Caki2 (cell line): ENCODE measurements around the gene ST3GAL2. TPM values are rescaled to one million over a fixed set of nuclear protein-coding genes. Genes with fewer than 3 reads are reported as not detected.
"Not testable (repeated sequence)": the region's sequence is repeated elsewhere in the genome, so short reads cannot be mapped to it uniquely, and the experiment has no call there.

Source experiments
- DNase-seq: peaks from one replicate; pipeline ENCODE4 v3.0.0-alpha.2; 2015; ENCODE audit warnings: low read depth
- in situ Hi-C: cut with HindIII; loops from 2 replicates; pipeline ENCODE4 v1.10.0; 2016; ENCODE audit warnings: low sequenced_read_pairs, low pct_unique_long_range_greater_than_20kb, mixed read lengths
- total RNA-seq: library from RNA; depleted of rRNA; stranded (reverse); fragments of >200 nt; shearing (Covaris generic); gene quantifications from 2 replicates; pipeline ENCODE4 v1.2.3, GENCODE V29; 2014; ENCODE audit warnings: low replicate concordance

Gene ST3GAL2
- total RNA-seq, 1 experiment from 2014 or later = 38.0 TPM

DNA sequence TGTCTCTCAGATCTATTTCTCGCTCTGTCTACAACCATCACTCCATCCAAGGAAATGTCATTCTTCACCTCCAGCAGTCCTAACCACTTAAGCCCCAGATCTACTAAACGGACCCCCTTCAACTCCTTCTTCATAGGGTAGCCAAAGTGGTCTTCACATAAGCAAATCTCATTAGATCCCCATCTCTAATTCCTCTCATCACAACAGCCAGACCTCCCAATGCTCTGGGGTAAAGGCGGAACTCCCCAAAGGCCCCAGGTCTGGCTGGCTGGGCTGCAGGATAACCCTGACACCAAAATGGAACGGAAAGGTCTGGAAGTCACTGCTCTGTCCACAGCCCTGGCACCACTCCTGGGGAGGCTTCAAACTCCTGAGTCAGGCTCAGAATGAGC lies 11.1 kb downstream of the ST3GAL2 start:
- DNase-seq = no peak
- in situ Hi-C loops = no loop called here

DNA sequence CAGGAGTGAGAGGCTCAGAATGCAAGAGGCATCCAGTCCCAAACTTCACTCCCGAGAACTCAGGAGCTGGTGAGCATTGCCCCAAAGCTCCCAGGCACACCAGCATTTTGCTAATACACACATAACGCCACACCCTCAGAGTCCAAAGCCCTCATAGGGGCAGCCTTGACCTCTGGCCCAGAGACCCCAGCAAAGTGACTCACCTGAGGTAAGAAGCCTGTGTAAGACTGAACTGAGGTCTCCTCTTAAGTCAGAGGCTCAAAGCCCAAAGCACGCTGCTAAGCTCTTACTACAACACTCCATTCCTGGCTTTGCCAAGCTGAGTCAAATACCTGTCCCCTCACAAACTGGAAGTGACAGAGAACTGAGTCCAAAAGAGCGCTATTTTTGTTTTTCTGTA lies 16.4 kb downstream of the ST3GAL2 start:
- DNase-seq = no peak
- in situ Hi-C loops = no loop called here

DNA sequence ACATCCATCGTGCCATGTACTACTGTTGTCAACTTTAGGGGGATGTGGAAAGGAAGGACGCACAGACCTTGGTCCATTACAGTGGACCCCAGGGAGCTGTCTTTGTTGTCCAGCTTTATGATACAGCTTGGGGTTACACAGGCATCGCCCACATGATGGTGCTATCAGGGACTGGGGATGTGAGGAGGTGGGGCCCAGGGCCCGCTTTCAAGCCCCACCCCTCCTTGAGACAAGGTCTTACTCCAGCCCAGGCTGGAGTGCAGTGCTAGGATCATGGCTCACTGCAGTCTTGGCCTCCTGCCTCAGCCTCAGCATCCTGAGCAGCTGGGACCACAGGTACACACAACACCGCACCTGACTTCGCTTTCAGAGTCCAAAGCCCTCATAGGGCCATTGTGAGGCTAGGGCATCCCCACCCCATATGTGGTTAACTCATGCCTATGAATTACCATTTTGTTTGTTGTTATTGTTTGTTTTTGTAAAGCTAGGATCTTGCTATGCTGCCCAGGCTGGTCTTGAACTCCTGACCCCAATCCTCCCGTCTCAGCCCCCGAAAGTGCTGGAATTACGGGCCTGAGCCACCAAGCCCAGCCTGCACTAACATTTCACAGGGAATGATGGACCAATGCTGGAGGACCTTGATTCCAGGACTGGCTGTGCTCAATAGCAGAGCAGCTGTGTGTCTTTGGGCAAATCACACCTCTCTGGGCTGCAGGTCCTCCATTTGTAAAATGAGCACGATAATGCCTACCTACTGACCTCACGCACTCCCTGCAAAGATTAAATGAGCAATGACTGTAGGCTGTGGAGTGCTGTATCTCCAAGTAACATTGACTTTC lies 17.2 kb downstream of the ST3GAL2 start:
- in situ Hi-C loops = no loop called here

DNA sequence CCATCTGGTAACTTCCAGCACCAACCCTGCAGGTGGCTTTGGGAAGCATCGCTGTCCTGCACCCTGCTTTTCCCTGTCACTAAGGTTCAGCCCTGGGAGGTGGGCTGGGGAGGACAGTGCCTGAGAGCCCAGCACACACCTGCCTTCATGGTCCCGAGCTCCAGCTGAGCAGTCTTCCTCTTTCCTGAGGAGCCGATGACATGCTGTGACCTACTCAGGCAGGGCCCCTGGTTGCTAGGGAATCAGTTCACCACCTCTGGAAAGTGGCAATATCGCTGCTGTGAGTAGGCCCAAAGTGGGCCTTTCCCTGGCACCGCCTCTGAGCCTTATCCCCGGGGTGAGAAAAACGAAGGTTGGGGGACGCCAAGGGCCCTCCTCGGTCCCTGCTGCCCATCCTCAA lies 17.9 kb downstream of the ST3GAL2 start:
- in situ Hi-C loops = no loop called here
- no peak for DNase-seq

More for the DNA sequence above, 17.2 kb downstream of the ST3GAL2 start:
- no peak for DNase-seq

DNA sequence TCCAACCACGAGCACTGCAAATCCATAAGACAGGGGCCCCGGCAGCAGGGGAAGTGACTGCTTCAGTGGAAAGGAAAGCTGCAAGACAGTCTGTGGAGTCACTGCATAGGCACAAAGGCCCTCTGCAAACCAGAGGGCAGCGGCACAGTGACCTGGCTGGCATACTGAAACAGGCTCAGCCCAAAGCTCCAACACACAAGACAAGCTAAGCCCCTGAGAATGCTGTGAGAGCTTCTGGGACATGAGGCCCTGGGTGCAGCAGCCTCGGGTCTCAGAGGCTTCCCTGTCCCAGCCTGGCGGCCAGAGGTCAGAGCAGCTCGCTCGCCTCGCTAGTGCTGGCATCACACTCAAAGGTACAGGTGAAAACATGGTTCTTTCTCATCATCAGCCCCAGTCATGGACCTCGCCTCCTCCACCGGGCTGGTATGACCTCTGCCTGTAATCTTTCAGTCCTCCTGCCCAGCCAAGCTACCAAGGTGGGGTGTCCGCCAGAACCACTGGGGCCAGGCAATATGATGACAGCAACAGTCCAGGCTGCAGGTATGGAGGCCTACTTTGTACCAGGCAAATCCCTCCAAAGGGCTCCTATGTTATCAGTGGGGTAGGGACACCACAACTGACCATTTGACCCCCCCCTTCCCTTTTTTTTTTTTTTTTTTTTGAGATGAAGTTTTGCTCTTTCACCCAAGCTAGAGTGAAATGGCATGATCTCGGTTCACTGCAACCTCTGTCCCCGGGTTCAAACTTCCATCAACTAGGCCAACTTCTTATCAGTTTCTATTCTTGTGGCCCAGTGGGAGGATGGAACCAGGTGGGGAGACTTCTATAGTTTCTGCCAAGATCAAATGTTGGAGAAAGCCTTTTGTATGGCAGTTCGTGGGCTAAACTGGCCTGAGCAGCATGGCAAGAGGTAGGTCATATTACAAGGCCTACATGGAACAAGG lies 19.2 kb downstream of the ST3GAL2 start:
- in situ Hi-C loops = no loop called here
- DNase-seq = no peak

DNA sequence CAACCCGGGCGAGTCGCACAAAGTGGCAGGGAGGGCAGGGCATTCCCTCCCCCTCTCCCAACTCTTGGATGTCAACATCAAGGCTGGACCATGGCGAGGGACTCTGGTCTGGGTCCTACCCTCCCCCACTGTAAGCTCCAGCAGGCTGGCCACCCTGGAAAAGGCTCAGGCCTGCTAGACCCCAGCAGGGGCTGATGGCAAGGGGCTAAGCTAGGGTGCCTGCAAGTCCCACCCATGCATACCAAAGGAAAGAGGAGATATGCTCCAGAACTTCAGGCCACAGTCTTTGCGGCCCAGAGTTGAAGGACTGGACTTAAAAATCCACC lies 19.9 kb downstream of the ST3GAL2 start:
- in situ Hi-C loops = no loop called here
- no peak for DNase-seq

DNA sequence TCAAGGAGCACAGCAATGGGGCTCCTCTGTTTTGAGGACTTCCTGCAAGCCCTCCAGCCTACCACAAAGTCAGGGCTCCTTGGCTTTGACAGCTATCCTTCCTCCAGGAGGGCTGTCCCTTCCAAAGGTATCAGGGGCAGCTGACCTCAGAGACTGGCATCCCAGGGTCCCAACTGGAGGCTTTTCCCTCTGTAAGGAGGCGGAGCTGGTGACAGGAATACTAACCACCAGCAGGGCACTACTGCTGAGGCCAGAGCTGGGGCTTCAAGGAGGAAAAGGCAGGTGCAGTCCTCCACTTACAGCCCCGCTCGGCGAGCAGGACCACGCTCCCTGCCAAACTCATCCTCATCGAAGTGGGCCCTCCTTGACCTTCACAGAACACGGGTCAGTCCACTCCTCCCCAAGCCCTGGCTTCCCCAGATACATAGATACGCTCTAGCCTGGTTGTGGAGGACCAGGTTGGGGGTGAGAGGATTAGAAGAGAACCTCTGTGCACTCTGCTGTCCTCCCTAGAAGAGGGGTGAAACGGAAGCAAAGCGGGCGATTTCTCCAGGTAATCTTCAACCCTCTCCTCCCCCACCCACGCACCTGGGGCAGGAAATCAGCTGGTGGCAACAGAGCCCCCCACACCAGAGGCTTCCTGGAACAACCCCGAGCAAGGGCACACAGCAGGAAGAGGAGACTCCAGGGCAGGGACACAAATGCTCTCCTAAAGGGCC lies 20.5 kb downstream of the ST3GAL2 start:
- in situ Hi-C loops = no loop called here
- DNase-seq = no peak

DNA sequence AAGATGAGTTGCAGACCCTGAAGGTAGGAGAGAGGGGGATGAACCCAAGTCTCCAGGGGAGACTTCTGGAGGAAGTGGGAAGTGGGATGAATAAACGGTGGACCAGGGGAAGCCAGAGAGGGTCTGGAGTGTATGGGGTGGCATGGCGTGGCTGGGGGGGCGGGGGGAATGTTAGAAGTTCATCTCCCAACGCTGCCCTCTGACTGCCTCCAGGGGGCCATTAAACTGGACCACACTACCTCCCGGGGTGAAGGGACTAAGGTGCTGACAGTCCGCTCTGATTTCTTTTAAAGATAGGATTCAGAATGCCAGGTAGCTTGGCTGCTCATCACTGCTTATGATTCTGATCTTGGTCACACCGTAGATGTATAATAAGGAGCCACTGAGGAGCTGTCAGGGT lies 21.2 kb downstream of the ST3GAL2 start:
- in situ Hi-C loops = no loop called here

DNA sequence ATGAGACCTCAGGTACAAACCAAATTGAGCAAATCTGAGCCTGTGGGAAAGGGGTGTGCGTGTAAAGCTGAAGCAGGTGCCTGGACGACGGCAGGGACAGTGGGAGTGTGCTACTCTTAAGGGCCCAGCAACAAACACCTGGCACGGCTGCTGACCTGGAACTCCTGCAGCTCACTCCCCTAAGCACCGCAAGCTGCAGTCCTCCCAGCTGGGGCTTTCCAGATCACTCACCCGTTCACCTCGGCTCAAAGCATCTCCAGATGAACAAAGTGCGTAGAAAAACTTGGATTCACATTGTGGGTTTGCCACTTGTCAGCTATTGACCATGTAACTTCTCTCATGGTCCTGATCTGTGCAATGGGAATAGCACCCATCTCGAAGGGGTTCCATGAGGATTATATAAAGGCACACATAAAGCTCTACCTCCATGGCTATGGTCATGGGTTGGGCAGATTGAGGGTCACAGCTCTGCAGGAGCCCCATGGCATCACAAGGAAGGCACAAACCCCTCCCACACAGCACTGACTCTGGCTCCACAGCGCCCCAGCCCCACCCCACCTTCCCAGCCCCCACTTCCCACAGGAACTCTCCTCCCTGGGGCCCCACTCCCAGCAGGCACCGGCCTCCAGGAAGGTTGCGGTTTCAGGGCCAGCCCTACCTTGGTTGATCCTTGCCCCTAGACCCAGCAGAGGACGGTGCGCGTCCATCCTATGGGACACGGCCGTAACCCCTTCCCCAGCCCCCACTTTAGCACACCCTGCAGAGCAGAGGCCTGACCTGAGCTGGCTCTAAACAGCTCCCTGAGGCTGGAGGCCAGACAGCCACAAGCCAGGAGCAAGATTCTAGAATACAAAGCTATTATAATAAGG lies 21.9 kb downstream of the ST3GAL2 start:
- in situ Hi-C loops = no loop called here
- peak; percentile 28 for DNase-seq

More for the DNA sequence above, 21.2 kb downstream of the ST3GAL2 start:
- DNase-seq = no peak

DNA sequence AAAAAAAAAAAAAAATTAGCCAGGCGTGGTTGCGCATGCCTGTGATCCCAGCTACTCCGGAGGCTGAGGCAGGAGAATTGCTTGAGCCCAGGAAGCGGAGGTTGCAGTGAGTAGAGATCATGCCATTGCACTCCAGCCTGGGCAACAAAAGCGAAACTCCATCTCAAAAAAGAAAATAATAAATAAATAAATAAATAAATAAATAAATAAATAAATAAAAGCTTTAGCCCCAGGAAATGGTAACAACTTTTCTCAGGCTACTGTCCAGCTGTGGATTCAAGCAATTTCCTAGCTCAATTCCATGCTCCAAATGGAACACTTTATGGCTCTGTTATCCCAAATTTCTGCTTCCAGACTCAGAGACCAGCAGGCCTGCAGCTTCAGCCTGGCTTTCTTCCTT lies 25.3 kb downstream of the ST3GAL2 start:
- in situ Hi-C loops, DNase-seq: not testable (repeated sequence)

DNA sequence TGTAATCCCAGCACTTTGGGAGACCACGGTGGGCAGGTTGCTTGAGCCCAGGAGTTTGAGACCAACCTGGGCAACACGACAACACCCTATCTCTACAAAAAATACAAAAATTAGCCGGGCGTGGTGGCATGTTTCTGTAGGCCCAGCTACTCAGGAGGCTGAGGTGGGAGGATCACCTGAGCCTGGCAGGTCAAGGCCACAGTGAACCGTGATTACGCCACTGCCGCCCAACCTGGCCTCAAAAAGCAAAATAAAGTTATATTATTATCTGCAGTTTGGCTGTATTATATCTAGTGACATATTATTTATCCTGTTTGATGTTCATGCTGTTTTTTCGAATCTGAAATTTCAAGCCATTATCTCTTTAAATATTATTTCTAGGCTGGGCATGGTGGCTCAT lies 26.5 kb downstream of the ST3GAL2 start:
- in situ Hi-C loops = no loop called here
- no peak for DNase-seq

DNA sequence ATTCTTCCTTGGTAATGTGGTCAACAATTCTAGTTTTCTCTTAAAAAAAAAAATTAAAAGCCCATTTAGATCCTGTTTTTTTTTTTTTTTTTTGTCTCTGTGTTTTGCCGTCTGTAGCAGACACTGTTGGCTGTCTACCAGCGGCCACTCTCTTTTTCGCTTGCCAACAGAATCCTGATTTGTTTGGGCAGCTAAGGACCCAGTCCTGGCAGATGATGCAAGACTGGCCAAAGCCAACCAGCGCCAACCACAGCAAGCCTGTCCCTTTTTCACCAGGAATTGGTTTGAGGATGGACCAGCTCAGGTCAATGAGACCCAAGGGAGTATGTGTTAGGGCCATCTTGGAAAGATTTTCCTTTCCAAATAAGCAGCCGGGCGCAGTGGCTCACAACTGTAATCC lies 28.2 kb downstream of the ST3GAL2 start:
- no peak for DNase-seq
- in situ Hi-C loops = no loop called here

DNA sequence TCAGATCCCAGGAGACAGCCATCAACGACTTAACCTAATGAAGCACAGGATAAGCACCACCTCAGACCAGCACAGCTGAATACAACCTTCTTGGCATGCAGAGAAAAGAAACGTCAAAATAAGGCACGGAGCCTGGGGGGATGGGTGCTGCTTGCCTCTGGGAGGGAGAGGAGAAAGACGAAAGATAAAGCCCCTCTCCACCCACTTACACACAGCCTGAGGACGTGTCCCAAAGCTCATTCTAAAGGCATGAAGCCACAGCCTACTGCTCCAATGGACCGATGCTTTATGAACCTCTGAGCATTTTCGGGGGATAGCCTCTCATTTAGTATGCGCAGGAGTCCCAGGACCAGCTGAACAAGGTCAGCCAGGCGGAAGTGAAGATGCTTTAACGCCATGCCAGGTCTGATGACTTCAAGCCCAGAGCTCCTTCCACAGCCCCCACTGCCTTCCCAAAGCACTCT lies 31.1 kb downstream of the ST3GAL2 start:
- in situ Hi-C loops = no loop called here

DNA sequence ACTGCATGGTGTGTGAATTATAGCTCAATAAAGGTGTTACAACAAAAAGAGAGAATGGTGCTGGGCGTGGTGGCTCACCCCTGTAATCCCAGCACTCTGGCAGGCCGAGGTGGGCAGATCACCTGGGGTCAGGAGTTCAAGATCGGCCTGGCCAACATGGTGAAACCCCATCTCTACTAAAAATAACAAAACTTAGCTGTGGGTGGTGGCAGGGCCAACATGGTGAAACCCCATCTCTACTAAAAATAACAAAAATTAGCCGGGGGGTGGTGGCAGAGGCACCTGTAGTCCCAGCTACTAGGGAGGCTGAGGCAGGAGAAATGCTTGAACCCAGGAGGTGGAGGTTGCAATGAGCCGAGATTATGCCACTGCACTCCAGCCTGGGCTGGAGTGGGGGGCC lies 32.8 kb downstream of the ST3GAL2 start:
- in situ Hi-C loops = not testable (repeated sequence)

More for the DNA sequence above, 31.1 kb downstream of the ST3GAL2 start:
- DNase-seq = no peak

DNA sequence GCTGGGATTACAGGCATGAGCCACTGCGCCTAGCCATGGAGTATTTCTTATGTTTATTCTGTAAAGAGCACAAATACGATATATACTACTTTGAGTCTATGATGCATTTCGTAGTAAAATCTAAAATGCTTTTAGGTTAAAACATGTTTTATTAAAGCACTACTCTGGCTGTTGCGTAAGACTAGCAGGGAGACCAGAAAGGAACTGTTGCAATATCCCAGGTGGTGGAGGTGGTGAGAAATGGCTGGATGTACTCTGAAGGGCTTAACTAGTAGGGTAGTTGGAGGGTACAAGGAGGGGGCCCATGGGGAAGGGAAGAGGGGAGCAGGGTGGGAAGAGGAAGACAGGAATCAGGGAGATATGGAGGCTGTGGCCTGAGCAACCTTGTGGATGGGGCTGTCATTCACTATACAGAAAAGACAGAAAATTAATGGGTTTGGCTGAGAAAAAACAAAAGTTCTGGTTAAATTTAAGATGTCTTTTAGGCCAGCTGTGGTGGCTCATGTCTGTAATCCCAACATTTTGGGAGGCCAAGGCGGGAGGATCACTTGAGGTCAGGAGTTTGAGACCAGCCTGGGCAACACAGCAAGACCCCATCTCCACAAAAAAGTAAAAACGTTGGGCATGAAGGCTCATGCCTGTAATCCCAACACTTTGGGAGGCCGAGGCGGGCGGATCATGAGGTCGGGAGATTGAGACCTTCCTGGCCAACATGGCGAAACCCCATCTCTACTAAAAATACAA lies 35.8 kb downstream of the ST3GAL2 start:
- in situ Hi-C loops = no loop called here
- DNase-seq = no peak

More for the DNA sequence above, 32.8 kb downstream of the ST3GAL2 start:
- not testable (repeated sequence) for DNase-seq

DNA sequence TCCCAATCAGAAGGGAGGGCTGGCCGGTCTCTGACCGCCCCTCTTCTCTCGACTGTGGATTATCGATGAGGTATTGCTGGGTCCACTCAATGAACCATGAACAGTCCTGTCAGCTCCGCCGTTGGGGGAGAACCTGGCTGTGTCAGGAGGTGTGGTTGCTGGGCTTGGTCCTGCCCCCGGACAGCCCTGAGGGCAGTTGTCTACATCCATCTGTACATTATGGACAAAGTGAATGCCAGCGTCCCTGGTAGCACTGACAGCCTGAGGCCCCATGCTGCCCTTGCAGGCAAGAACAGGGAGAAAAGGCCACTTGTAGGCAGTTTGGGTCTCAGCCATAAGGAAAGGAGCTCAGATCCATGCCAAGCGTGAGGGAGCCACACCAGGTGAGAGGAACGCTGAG lies 38.9 kb downstream of the ST3GAL2 start:
- in situ Hi-C loops = no loop called here
- no peak for DNase-seq

DNA sequence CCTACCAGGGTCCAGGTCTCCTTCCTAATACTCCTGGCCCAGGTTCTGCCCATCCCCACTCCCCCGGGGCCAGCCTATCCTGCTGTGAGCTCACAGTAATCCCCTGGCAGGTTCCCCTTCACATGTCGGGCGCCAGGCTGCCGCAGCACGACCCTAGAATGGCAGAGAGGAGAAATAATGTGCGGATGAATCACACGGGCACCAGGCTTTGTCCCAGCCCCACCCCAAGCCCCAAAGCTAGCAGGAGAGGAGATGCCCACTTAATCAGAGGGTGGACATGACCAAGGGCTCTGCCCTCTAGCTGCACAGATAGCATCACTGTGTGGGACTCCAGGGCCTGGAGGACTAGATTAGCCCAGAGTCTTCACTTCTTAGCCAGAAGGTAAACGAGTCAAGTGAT lies 39.5 kb downstream of the ST3GAL2 start:
- no peak for DNase-seq
- in situ Hi-C loops = no loop called here
